Effector CD4-positive, alpha-beta T cell (primary cell): ENCODE data around the gene SYNRG.
"Not testable (repeated sequence)": the region's sequence is repeated elsewhere in the genome, so short reads cannot be mapped to it uniquely, and the experiment has no call there.

Source experiments
- DNase-seq: peaks from one replicate; pipeline ENCODE4 v3.0.0-alpha.2; 2020
- total RNA-seq: gene quantifications from one replicate; lab custom pipeline; 2026; lab: John Stamatoyannopoulos, UW

The SYNRG gene
- total RNA-seq, result 178 reads per million, percentile 91 among the genes with 10 or more reads in this experiment

- peak; percentile 93 for DNase-seq
Measured at GRCh38 chr17:37609170-37610040, at the start of gene SYNRG. TSS of gene SYNRG (minus strand) at chr17:37609418. CDS start at chr17:37609355, 63 bp downstream.

DNA sequence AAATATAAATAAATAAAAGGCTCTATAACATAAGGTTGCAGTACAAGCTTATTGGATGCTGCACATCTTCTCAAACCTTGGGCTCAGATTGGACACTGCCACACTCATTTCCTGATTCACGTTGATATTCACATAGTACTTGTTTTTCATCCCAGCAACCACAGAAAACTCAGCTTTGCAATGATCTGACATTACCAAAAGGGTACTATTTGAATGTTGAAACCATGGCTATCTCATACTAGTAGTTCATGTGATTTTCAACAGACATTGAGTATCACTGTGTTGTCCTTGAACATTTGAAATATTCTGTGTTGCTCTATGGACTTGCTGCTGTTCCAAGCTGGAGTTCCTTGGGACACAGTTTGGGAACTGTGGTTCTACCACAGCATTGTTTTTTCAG lies 48.0 kb upstream of the SYNRG start:
- DNase-seq, result no peak

DNA sequence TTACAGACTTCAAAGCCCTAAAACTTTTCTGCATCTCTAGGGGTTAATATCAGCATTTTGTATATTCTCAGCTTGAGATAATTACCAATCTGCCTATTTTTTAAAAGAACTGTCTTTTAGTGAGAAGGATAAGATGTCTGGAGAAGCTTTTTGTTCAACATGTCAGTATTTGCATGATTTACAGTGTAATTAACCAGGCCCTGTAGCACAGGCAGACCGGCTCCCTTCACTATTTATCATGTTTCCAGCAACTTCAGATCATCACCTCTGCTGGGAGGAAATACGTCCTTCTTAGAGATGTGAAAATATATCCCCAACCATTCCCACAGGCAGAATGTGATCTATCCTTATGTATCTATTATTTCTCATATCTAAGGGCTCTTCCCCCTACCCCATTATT lies 42.6 kb upstream of the SYNRG start:
- no peak for DNase-seq

GRCh38 chr17:37650419-37651003 lies 41.3 kb upstream of the SYNRG start:
- DNase-seq, result no peak

- no peak for DNase-seq
Measured at GRCh38 chr17:37648555-37648954, 39.3 kb upstream of the SYNRG start.

GRCh38 chr17:37647856-37648255 lies 38.6 kb upstream of the SYNRG start:
- no peak for DNase-seq

- DNase-seq, result no peak
Measured at GRCh38 chr17:37643869-37644268, 34.7 kb upstream of the SYNRG start.

- peak; percentile 84 for DNase-seq
Measured at GRCh38 chr17:37643118-37643766, 34.0 kb upstream of the SYNRG start, which contains the start of gene DDX52. TSS of gene DDX52 (minus strand) at chr17:37643446. CDS start at chr17:37643420, 26 bp downstream.

- no peak for DNase-seq
Measured at GRCh38 chr17:37642681-37643080, 33.5 kb upstream of the SYNRG start.

DNA sequence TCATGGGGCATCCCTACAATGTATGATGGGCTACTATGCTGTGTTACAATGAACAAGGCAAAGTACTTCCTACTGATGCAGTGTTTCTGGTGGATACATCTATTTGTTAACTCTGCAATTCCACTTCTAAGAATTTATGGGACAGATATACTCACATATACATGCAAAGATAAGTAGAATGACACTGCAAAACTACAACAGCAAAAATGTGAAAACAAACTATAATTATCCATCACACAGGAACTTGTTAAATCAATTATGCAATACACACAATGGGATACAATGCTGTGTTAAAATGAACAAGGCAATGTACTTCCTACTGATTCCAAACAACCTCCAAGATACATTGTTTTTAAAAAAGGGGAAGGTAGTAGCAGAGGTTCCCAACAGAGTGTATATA lies 30.8 kb upstream of the SYNRG start:
- DNase-seq, result no peak

- DNase-seq, result no peak
Measured at GRCh38 chr17:37637956-37638355, 28.7 kb upstream of the SYNRG start.

GRCh38 chr17:37616430-37616829 lies 7.2 kb upstream of the SYNRG start:
- not testable (repeated sequence) for DNase-seq

DNA sequence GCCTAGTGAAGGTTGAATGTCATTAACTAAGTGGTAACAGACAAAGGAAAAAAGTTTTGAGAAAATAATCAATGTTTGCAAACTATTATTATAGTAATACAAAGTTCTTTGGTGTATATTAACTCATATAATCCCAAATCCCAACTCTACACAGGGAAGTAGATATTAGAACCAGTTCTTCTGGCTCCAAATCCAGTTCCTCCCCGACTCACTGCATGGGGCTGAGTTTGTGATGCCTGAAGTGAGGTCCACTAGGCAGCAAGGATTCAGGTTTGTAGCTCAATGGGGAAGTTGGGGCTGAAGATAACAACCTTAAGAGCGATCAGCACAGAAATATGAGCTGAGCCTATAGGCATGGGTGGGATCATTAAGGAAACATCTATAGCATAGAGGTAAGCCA lies 5.6 kb upstream of the SYNRG start:
- DNase-seq, result no peak

GRCh38 chr17:37614391-37614790 lies 5.2 kb upstream of the SYNRG start:
- DNase-seq, result no peak

DNA sequence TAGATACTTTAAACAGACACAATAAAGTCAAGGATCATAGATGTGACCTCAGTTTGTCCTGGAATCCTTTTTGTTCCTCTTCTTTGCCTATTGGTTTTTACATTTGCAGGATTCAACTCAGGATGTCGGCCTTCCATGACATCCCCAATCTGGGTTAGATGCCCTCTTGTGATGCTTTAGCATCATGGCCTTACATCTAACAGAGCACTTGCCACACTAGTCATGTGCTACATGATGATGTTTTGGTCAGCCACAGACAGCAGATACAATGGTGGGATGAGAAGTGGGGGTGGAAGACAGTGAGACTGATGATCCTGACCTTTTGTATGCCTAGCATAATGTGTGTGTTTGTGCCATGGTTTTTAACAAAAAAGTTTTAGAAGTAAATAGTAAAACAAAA lies 1.8 kb upstream of the SYNRG start:
- no peak for DNase-seq

- not testable (repeated sequence) for DNase-seq
Measured at GRCh38 chr17:37610041-37610420, 813 bp upstream of the SYNRG start.

DNA sequence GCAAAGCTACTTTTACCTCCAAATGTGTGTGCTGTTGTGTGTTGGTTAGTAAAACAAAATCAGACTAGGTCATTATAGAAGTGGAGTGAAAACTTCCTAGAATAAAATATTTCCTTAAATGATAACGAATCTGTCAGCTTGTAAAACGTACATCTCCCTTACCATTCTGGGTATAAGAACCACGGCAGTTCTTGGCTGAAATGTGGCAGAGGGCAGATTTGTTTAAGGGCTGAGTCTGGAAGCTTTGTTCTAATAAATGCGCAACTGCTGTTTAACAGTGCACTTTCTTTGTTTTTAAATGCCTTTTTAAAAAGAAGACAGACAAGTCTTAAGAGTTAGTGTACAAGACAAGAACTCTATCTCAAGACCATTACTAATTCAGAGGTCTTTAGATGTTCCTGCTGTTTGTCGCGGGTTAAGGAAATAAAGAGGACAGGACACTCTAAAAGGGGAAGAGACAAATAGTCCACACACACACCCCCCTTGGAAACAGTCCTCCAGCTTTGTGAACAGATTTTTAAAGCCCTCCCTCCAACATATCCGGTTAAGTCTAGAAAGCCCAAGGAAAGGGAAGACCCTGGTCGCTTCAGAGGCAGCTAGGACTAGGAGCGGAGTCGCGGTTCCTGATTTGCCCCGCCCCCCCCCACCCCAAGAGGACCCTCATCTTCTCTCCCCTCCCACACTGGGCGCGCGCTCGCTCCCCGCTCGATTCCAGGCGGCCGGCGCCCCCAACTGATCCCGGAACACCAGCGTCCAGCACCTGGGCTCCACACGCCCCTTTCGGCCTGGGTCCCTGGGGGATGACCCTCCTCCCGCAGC lies 658 bp downstream of the SYNRG start:
- peak; percentile 13 for DNase-seq

DNA sequence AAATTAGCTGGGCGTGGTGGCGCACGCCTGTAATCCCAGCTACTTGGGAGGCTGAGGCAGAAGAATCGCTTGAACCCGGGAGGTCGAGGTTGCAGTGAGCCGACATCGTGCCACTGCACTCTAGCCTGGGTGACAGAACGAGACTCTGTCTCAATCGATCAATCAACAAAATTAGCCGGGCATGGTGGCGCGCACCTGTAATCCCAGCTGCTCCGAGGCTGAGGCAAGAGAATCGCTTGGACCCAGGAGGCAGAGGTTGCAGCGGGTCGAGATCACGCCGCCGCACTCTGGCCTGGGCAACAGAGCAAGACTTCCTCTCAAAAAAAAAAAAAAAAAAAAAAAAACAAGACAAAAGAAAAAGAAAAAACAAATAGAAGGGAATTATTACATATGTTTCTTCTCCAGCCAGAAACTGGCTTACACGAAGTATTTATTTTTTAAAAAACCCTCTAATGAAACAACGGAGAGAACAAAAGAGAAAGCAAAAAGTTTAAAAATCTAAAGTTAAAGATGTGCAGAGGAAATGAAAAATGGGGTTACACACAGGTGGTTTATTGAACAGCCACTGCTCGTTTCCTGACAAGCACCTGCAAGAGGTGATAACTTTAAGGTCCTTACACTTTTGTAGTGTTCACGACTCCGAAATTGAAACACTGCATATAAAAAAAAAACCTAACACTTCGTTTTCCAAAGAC lies 1.4 kb downstream of the SYNRG start:
- DNase-seq, result no peak

- DNase-seq, result peak; percentile 12
Measured at GRCh38 chr17:37605813-37606505, 3.3 kb downstream of the SYNRG start.

DNA sequence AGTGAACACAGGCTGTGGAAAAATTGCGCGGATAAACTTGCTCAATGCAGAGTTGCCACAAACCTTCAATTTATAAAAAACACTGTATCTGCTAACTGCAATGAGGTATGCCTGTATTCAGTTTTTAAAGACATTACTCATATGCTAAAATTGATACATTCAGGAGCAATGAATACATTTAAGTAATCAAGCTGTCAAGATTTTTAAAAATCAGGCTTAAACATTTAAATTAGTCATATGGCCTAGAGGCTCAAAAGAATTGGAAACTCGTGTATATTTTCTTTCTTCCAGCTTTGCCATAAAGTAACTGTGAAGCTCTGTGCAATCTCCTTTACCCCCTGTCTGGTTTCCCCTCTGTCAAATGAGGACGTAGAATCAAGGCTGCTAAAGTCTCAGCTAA lies 4.1 kb downstream of the SYNRG start:
- no peak for DNase-seq

DNA sequence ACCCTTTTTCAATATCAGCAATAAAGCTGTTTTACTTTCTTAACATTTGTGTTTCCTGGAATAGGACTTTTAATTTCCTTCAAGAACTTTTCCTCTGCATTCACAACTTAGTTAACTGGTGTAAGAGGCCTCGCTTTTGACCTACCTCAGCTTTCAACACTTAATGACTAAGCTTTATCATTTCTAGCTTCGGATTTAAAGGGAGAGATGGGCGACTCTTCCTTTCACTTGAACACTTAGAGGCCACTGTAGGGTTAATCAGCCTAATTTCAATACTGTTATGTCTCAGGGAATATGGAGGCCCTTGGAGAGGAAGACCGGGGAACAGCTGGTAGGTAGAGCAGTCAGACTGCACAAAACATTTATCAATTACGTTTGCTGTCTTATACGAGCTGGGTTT lies 4.7 kb downstream of the SYNRG start:
- DNase-seq, result no peak
